Spleen (tissue), 11 donors: ENCODE measurements around the gene DHRS7. TPM values are rescaled to one million over a fixed set of nuclear protein-coding genes. Genes with fewer than 3 reads are reported as not detected.

Experiments
- DNase-seq: peaks from one replicate; pipeline ENCODE4 v3.0.0-alpha.2; 2020
- H3K27ac ChIP-seq, 8 donors: fragments of 200-600 bp; sonication (generic) in 7 of 8; 1 replicate in 4 of 8; 2 replicates in 4 of 8; pipeline versions ENCODE4 v1.5.0 to v1.8.0; 2016 to 2021; ENCODE audit warnings: inconsistent platforms in 4 of 8, mild to moderate bottlenecking in 4 of 8, moderate library complexity in 1 of 8
- H3K27me3 ChIP-seq, 7 donors: fragments of 200-600 bp; sonication (generic) in 6 of 7; replicated peaks in 1 of 7; 1 replicate in 4 of 7; 2 replicates in 3 of 7; pipeline versions ENCODE4 v1.5.0 to v1.8.0; 2016 to 2021; ENCODE audit warnings: inconsistent platforms in 3 of 7, mild to moderate bottlenecking in 1 of 7
- H3K36me3 ChIP-seq, 6 donors: fragments of 200-600 bp; sonication (generic) in 5 of 6; 1 replicate in 4 of 6; 2 replicates in 2 of 6; pipeline versions ENCODE4 v1.5.0 to v1.8.0; 2016 to 2021; ENCODE audit warnings: inconsistent platforms in 2 of 6
- H3K4me1 ChIP-seq, 6 donors: fragments of 200-600 bp; sonication (generic) in 5 of 6; 1 replicate in 3 of 6; 2 replicates in 3 of 6; pipeline versions ENCODE4 v1.5.0 to v1.8.0; 2016 to 2021; ENCODE audit warnings: inconsistent platforms in 3 of 6
- H3K4me3 ChIP-seq, 8 donors: fragments of 200-600 bp; sonication (generic) in 7 of 8; 1 replicate in 4 of 8; 2 replicates in 4 of 8; pipeline versions ENCODE4 v1.5.0 to v1.8.0; 2016 to 2021; ENCODE audit warnings: inconsistent platforms in 4 of 8, mild to moderate bottlenecking in 4 of 8, moderate library complexity in 2 of 8
- H3K9me3 ChIP-seq, 8 donors: fragments of 200-600 bp; sonication (generic) in 7 of 8; 1 replicate in 4 of 8; 2 replicates in 4 of 8; pipeline versions ENCODE4 v1.5.0 to v1.8.0; 2016 to 2021; ENCODE audit warnings: inconsistent platforms in 4 of 8
- POLR2A ChIP-seq, 3 donors: fragments of 450-650 bp; IDR thresholded peaks; one replicate each; pipeline ENCODE4 v1.5.1; 2017; ENCODE audit warnings: antibody characterized with exemption in 3 of 3, mild to moderate bottlenecking in 1 of 3
- POLR2AphosphoS5 ChIP-seq, 3 donors: sonication (generic); formaldehyde crosslinking; IDR thresholded peaks; one replicate each; pipeline ENCODE4 v1.5.1; 2017; ENCODE audit warnings: antibody characterized with exemption in 3 of 3
- WGBS, 5 donors: extraction: QIAGEN DNeasy Blood & Tissue Kit in 3 of 5; methylation state at CpG; one replicate each; pipeline versions ENCODE4 v1.1.5 to v1.1.7; 2013 to 2018; 5-methylcytosine and 5-hydroxymethylcytosine counted together
- intact Hi-C: fragments of 100-400 bp; cut with DNase I; formaldehyde crosslinking; loops from one replicate; pipeline ENCODE4 v1.15.0; 2023; ENCODE audit warnings: low total_unique reads
- polyA plus RNA-seq, 3 donors: library from polyadenylated mRNA; stranded (reverse); fragments of 200-250 nt; gene quantifications; one replicate each; pipeline ENCODE4 v1.2.1, GENCODE V29; 2013
- total RNA-seq, 7 donors: library from RNA; depleted of rRNA in 3 of 7; stranded (reverse); fragments of >200 nt in 3 of 7; fragmentation: NEBNext Ultra II Directional in 4 of 7; extraction: Animal tissue kit (Norgen Biotek cat#: 25700) in 4 of 7; gene quantifications; one replicate each; pipeline versions ENCODE4 v1.1.0 to v1.2.1, GENCODE V29; 2016 to 2021
- TF ChIP-seq, protein P1 (sequence below), 11 experiments: fragments of 200-600 bp in 7 of 11; fragments of 450-650 bp in 4 of 11; sonication (generic) in 4 of 11; IDR thresholded peaks in 8 of 11; conservative IDR thresholded peaks in 3 of 11; 1 replicate in 7 of 11; 2 replicates in 4 of 11; pipeline versions ENCODE4 v1.4.0 to v1.8.0; 2016 to 2021; ENCODE audit warnings: antibody characterized with exemption in 11 of 11, inconsistent platforms in 4 of 11, mild to moderate bottlenecking in 1 of 11
- donor health status: healthy with polysubstance abuse.
- donor health status: DM: no; HTN: no; CAD: no; lungs with moderate emphysema.
- donor health status: DM: no; HTN: no; CAD: no.
- donor health status: Bipolar disorder and iron deficiency.
- donor health status: healthy.
- donor health status: DM: no; HTN: no; CAD: no.
- donor health status: DM: yes; HTN: yes; CAD: no.

The DHRS7 gene
- total and polyA plus RNA-seq, 10 donors: 30.0 to 93.1 (median 50.6) TPM

GRCh38 chr14:60161196-60162107 is 3.7 kb downstream of the DHRS7 start:
- DNase-seq: no peak
- peak overlapping the region in 6 of 8 donors; percentile 29 to 98 (median 66) for H3K27ac ChIP-seq

DNA sequence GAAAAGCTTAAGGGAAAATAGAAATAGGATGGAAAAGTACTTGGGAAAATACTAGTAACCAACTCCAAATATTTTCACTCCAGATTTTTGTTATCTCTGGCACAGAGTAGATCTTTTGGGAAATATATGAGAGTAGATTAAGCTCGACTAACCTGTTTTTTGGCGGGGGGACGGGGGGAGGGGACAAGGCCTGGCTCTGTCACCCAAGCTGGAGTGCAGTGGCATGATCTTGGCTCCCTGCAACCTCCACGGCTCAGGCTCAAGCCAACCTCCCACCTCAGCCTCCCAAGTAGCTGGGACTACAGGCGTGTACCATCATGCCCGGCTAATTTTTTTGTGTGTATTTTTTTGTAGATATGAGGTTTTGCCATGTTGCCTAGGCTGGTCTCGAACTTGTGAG is 4.8 kb downstream of the DHRS7 start:
- TF ChIP-seq POLR2A (IDR thresholded peaks at IDR 0.05) (no peak), POLR2AphosphoS5 (IDR thresholded peaks at IDR 0.05) (no peak)
- TF ChIP-seq, protein P1, sequence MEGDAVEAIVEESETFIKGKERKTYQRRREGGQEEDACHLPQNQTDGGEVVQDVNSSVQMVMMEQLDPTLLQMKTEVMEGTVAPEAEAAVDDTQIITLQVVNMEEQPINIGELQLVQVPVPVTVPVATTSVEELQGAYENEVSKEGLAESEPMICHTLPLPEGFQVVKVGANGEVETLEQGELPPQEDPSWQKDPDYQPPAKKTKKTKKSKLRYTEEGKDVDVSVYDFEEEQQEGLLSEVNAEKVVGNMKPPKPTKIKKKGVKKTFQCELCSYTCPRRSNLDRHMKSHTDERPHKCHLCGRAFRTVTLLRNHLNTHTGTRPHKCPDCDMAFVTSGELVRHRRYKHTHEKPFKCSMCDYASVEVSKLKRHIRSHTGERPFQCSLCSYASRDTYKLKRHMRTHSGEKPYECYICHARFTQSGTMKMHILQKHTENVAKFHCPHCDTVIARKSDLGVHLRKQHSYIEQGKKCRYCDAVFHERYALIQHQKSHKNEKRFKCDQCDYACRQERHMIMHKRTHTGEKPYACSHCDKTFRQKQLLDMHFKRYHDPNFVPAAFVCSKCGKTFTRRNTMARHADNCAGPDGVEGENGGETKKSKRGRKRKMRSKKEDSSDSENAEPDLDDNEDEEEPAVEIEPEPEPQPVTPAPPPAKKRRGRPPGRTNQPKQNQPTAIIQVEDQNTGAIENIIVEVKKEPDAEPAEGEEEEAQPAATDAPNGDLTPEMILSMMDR (IDR thresholded peaks at IDR 0.05 in 8 of 11, conservative IDR thresholded peaks at IDR 0.05 in 3 of 11): no peak
- no peak overlapping the region for H3K4me3 ChIP-seq
- H3K27ac ChIP-seq: peak overlapping the region in 2 of 8 donors; percentile 69 to 73
- H3K27me3 ChIP-seq: no peaks in the 10 kb centered on the region
- 85 to 98% (median 96%) methylated on average over 7 of the region's 7 CpGs for WGBS, 5 donors
- H3K9me3 ChIP-seq: no peaks in the 10 kb centered on the region
- H3K4me1 ChIP-seq: peaks cover 15 to 95% (median 54%) of the 10 kb centered on the region in 6 donors
- intact Hi-C loops: loop anchor here (5.0 kb wide), 1 partner anchor 68 kb away; the partner anchor contains the start of gene PCNX4
- DNase-seq: no peak
- H3K36me3 ChIP-seq: peaks cover 0 to 6% (median 0%) of the 10 kb centered on the region in 6 donors

More at GRCh38 chr14:60161196-60162107, 3.7 kb downstream of the DHRS7 start:
- TF ChIP-seq POLR2AphosphoS5 (IDR thresholded peaks at IDR 0.05) (no peak), POLR2A (IDR thresholded peaks at IDR 0.05) (no peak)
- TF ChIP-seq, protein P1 (IDR thresholded peaks at IDR 0.05 in 8 of 11, conservative IDR thresholded peaks at IDR 0.05 in 3 of 11): no peak
- Histone ChIP-seq H3K4me1 (peaks cover 23 to 95% (median 60%) of the 10 kb centered on the region in 6 donors), H3K36me3 (no peaks in the 10 kb centered on the region), H3K27me3 (no peaks in the 10 kb centered on the region), H3K9me3 (no peaks in the 10 kb centered on the region), H3K4me3 (peak overlapping the region in 1 of 8 donors; percentile 16)
- intact Hi-C loops: loop anchor here (5.0 kb wide), 1 partner anchor 69 kb away; the partner anchor contains the start of gene PCNX4
- 46 to 83% (median 64%) methylated on average over 1 to 2 of the region's 2 CpGs for WGBS, 5 donors

- TF ChIP-seq POLR2A (IDR thresholded peaks at IDR 0.05) (no peak), POLR2AphosphoS5 (IDR thresholded peaks at IDR 0.05) (no peak)
- Histone ChIP-seq H3K4me3 (peak overlapping the region in 1 of 8 donors; percentile 23), H3K9me3 (no peaks in the 10 kb centered on the region), H3K36me3 (peaks cover 0 to 51% (median 13%) of the 10 kb centered on the region in 6 donors), H3K27me3 (no peaks in the 10 kb centered on the region), H3K4me1 (peaks cover 28 to 91% (median 63%) of the 10 kb centered on the region in 6 donors), H3K27ac (peak overlapping the region; percentile 10 to 85 (median 72))
- 77 to 90% (median 84%) methylated on average over 2 of the region's 2 CpGs for WGBS, 5 donors
- no peak for DNase-seq
- intact Hi-C loops: no loop called here
Observed at GRCh38 chr14:60154671-60155070, 10.5 kb downstream of the DHRS7 start.

- Histone ChIP-seq H3K27ac (peak overlapping the region; percentile 10 to 85 (median 72)), H3K4me3 (peak overlapping the region in 1 of 8 donors; percentile 23), H3K9me3 (no peaks in the 10 kb centered on the region), H3K4me1 (peaks cover 22 to 85% (median 56%) of the 10 kb centered on the region in 6 donors), H3K27me3 (no peaks in the 10 kb centered on the region), H3K36me3 (peaks cover 0 to 58% (median 18%) of the 10 kb centered on the region in 6 donors)
- TF ChIP-seq POLR2AphosphoS5 (IDR thresholded peaks at IDR 0.05) (no peak), POLR2A (IDR thresholded peaks at IDR 0.05) (no peak)
- TF ChIP-seq, protein P1 (IDR thresholded peaks at IDR 0.05 in 8 of 11, conservative IDR thresholded peaks at IDR 0.05 in 3 of 11): no peak
- intact Hi-C loops: no loop called here
- 56 to 63% (median 62%) methylated on average over 3 of the region's 3 CpGs for WGBS, 5 donors
- DNase-seq: no peak
Observed at GRCh38 chr14:60153991-60154390, 11.2 kb downstream of the DHRS7 start.
